HFFc6 (cell line): ENCODE results near the gene ASTN2. TPM values are rescaled to one million over a fixed set of nuclear protein-coding genes. Genes with fewer than 3 reads are reported as not detected.

Experiments
- DNase-seq: peaks from one replicate; pipeline ENCODE4 v3.0.0-alpha.2; 2018
- H3K27ac Mint-ChIP-seq: 2 replicates; pipeline ENCODE4 v1.8.0; 2020; ENCODE audit warnings: mild to moderate bottlenecking, mixed read lengths
- H3K27me3 Mint-ChIP-seq: 2 replicates; pipeline ENCODE4 v1.8.0; 2021; ENCODE audit warnings: mild to moderate bottlenecking, moderate library complexity, mixed read lengths; ENCODE audit not compliant: insufficient read depth
- H3K36me3 Mint-ChIP-seq: 2 replicates; pipeline ENCODE4 v1.8.0; 2021; ENCODE audit warnings: low read depth, mixed read lengths
- H3K4me1 Mint-ChIP-seq: 2 replicates; pipeline ENCODE4 v1.8.0; 2020; ENCODE audit warnings: low read depth, mixed read lengths
- H3K4me3 Mint-ChIP-seq: 2 replicates; pipeline ENCODE4 v1.8.0; 2020; ENCODE audit warnings: mild to moderate bottlenecking, moderate library complexity, mixed read lengths
- H3K9me3 Mint-ChIP-seq: 2 replicates; pipeline ENCODE4 v1.8.0; 2020; ENCODE audit warnings: mild to moderate bottlenecking, mixed read lengths
- total RNA-seq, 6 experiments: library from RNA; stranded (reverse); fragmentation: NEBNext Ultra II Directional; extraction: Animal tissue kit (Norgen Biotek cat#: 25700); gene quantifications; 2 replicates in 1 of 6; 3 replicates in 5 of 6; pipeline ENCODE4 v1.2.3, GENCODE V29; 2021
- TF ChIP-seq, protein P1 (sequence below): fragments of 200-600 bp; sonication (generic); IDR thresholded peaks from 2 replicates; pipeline ENCODE4 v1.5.0; 2021; ENCODE audit warnings: antibody characterized with exemption, mild to moderate bottlenecking

The ASTN2 gene
- total RNA-seq, 6 experiments from 2014 or later: 7.3 to 9.7 (median 8.3) TPM

GRCh38 chr9:116798521-116798920 lies 616.3 kb downstream of the ASTN2 start:
- no peak for DNase-seq
- no peak overlapping the region for H3K27ac Mint-ChIP-seq
- TF ChIP-seq, protein P1, sequence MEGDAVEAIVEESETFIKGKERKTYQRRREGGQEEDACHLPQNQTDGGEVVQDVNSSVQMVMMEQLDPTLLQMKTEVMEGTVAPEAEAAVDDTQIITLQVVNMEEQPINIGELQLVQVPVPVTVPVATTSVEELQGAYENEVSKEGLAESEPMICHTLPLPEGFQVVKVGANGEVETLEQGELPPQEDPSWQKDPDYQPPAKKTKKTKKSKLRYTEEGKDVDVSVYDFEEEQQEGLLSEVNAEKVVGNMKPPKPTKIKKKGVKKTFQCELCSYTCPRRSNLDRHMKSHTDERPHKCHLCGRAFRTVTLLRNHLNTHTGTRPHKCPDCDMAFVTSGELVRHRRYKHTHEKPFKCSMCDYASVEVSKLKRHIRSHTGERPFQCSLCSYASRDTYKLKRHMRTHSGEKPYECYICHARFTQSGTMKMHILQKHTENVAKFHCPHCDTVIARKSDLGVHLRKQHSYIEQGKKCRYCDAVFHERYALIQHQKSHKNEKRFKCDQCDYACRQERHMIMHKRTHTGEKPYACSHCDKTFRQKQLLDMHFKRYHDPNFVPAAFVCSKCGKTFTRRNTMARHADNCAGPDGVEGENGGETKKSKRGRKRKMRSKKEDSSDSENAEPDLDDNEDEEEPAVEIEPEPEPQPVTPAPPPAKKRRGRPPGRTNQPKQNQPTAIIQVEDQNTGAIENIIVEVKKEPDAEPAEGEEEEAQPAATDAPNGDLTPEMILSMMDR: no peak
- H3K36me3 Mint-ChIP-seq: no peaks in the 10 kb centered on the region
- H3K4me1 Mint-ChIP-seq: no peaks in the 10 kb centered on the region
- H3K4me3 Mint-ChIP-seq: no peak overlapping the region
- peaks cover 5% of the 10 kb centered on the region; the same call in 1 of the 2 replicates for H3K9me3 Mint-ChIP-seq
- no peaks in the 10 kb centered on the region for H3K27me3 Mint-ChIP-seq

- Mint-ChIP-seq H3K36me3 (no peaks in the 10 kb centered on the region), H3K27ac (no peak overlapping the region), H3K27me3 (no peaks in the 10 kb centered on the region), H3K4me3 (no peak overlapping the region), H3K4me1 (no peaks in the 10 kb centered on the region), H3K9me3 (peaks cover 5% of the 10 kb centered on the region; the same call in 1 of the 2 replicates)
- TF ChIP-seq, protein P1: no peak
- no peak for DNase-seq
Measured at GRCh38 chr9:116797276-116797675, 617.6 kb downstream of the ASTN2 start.

DNA sequence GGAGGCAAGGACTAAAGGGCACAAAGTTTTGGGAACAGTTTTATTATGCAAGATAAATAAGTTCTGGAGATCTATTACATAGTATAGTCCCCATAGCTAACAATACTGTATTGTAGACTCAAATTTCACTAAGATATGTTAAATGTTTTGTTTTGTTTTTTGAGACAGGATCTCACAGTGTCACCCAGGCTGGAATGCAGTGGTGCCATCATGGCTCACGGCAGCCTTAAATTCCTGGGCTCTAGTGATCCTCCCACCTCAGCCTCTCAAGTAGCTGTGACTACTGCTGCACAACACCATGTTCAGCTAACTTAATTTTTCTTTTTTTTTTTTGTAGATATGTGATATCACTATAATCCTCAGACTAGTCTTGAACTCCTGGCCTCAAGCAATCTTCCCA lies 618.2 kb downstream of the ASTN2 start:
- no peak for DNase-seq
- TF ChIP-seq, protein P1: no peak
- H3K9me3 Mint-ChIP-seq: peaks cover 5% of the 10 kb centered on the region; the same call in 1 of the 2 replicates
- no peaks in the 10 kb centered on the region for H3K4me1 Mint-ChIP-seq
- H3K27ac Mint-ChIP-seq: no peak overlapping the region
- no peaks in the 10 kb centered on the region for H3K27me3 Mint-ChIP-seq
- no peaks in the 10 kb centered on the region for H3K36me3 Mint-ChIP-seq
- H3K4me3 Mint-ChIP-seq: no peak overlapping the region

DNA sequence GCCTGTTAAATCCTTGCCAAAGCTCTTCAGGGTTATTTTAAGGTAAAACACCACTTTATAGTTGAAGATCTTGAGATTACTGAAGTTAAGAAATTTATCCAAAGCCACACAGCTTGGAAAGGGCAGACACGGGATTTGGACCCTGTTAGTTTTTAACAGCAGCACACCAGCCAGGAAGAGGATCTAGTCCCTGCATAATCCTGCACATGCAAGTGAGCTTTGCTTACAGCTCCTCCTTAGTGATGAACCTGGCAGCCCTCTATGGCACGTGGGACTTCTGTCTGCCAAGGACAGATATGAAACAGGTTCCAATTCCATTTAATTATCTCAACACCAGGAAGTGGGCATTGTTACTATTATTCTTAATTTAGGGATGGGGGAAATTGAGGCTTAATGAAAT lies 619.0 kb downstream of the ASTN2 start:
- TF ChIP-seq, protein P1: no peak
- no peak overlapping the region for H3K27ac Mint-ChIP-seq

DNA sequence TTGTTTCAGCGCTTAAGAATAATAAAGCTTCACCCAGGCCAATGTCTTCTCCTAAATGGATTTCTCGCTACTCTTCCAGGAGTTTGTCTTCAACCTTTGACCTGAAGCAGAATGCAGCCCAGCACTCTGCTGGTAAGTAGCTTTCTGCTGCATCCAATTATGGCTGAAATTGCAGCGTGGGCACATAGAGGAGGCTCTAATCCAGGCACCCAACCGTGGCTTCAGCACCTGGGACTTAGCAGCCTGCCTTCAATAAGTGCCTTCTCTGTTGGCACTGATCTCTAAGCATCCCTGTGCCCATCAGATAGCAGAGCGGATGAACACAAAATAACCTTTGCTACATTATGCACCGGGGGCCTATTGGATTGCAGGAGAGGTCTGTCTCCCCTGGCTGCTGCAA lies 622.6 kb downstream of the ASTN2 start:
- DNase-seq: no peak
- no peaks in the 10 kb centered on the region for H3K27me3 Mint-ChIP-seq
- TF ChIP-seq, protein P1: no peak
- no peak overlapping the region for H3K4me3 Mint-ChIP-seq
- H3K4me1 Mint-ChIP-seq: no peaks in the 10 kb centered on the region
- no peaks in the 10 kb centered on the region for H3K36me3 Mint-ChIP-seq
- no peaks in the 10 kb centered on the region for H3K9me3 Mint-ChIP-seq
- H3K27ac Mint-ChIP-seq: no peak overlapping the region

More for the DNA sequence above, 619.0 kb downstream of the ASTN2 start:
- H3K36me3 Mint-ChIP-seq: no peaks in the 10 kb centered on the region
- DNase-seq: no peak
- no peaks in the 10 kb centered on the region for H3K4me1 Mint-ChIP-seq
- H3K27me3 Mint-ChIP-seq: no peaks in the 10 kb centered on the region
- peaks cover 1% of the 10 kb centered on the region; the same call in 1 of the 2 replicates for H3K9me3 Mint-ChIP-seq
- no peak overlapping the region for H3K4me3 Mint-ChIP-seq

GRCh38 chr9:116791326-116791725 lies 623.5 kb downstream of the ASTN2 start:
- Mint-ChIP-seq H3K4me3 (no peak overlapping the region), H3K4me1 (no peaks in the 10 kb centered on the region), H3K27ac (no peak overlapping the region), H3K27me3 (0 out of 2 replicates have a peak, but pooled peaks cover under 1% of the 10 kb centered on the region), H3K36me3 (no peaks in the 10 kb centered on the region), H3K9me3 (no peaks in the 10 kb centered on the region)
- no peak for DNase-seq
- TF ChIP-seq, protein P1: no peak
